HCT116 (cell line): ENCODE results near the gene OSBPL5. TPM values are rescaled to one million over a fixed set of nuclear protein-coding genes. Genes with fewer than 3 reads are reported as not detected.

Experiments used
- ATAC-seq: fragments of 200-7000 bp; cut with Tn5 transposase; 2 replicates; pipeline ENCODE4 v1.9.1; 2020; ENCODE audit warnings: mild to moderate bottlenecking, moderate library complexity
- BruUV-seq: library from RNA; stranded (reverse); fragments of 400-500 nt; replicated peaks from 2 replicates; lab custom pipeline; 2021; lab: Mats Ljungman, UMichigan
- CTCF ChIA-PET: fragments of 300-600 bp; sonication (Branson Sonifier 250); formaldehyde crosslinking; loops from one replicate; lab custom pipeline; 2021; ENCODE audit warnings: antibody characterized with exemption; lab: Charles Lee
- POLR2A ChIA-PET: fragments of 300-600, 350-600 bp; sonication (Branson Sonifier 250); formaldehyde crosslinking; loops from one replicate; lab custom pipeline; 2021; ENCODE audit warnings: antibody characterized with exemption; lab: Charles Lee
- RAD21 ChIA-PET, 2 experiments: fragments of 300-600 bp; sonication (Branson Sonifier 250); formaldehyde crosslinking; loops; one replicate each; lab custom pipeline; 2023; ENCODE audit warnings: low total read pairs in 2 of 2; ENCODE audit not compliant: uncharacterized antibody in 2 of 2, unreplicated experiment in 2 of 2, low non-redundant PET in 1 of 2; lab: Charles Lee
- DNase-seq: peaks from one replicate; pipeline ENCODE4 v3.0.0-alpha.2; 2010; ENCODE audit warnings: low read depth, low spot score
- H2AFZ ChIP-seq: fragments of 200-600 bp; shearing (Covaris generic), sonication (generic); 2 replicates; pipeline ENCODE4 v1.6.1; 2017; ENCODE audit warnings: low read depth, mixed run types, mixed read lengths, antibody characterized with exemption, low read length; ENCODE audit not compliant: poor library complexity, severe bottlenecking
- H3K27ac ChIP-seq: 2 replicates; pipeline ENCODE4 v1.5.1; 2012; ENCODE audit warnings: low read depth, low read length
- H3K27me3 ChIP-seq: fragments of 200-600 bp; sonication (generic); 2 replicates; pipeline ENCODE4 v1.6.1; 2016; ENCODE audit warnings: mixed run types, low read length, mixed read lengths; ENCODE audit not compliant: insufficient read depth
- H3K36me3 ChIP-seq, 2 experiments: fragments of 200-500 bp in 1 of 2; fragments of 200-600 bp in 1 of 2; sonication (Bioruptor generic) in 1 of 2; sonication (generic) in 1 of 2; 2 replicates each; pipeline versions ENCODE4 v1.5.1 to v1.6.1; 2014 to 2016; ENCODE audit warnings: low read length in 2 of 2, inconsistent platforms in 1 of 2, mixed read lengths in 1 of 2, mixed run types in 1 of 2; ENCODE audit not compliant: insufficient read depth in 2 of 2, control insufficient read depth in 1 of 2
- H3K4me1 ChIP-seq, 2 experiments: fragments of 200-600 bp in 1 of 2; sonication (generic) in 1 of 2; 2 replicates each; pipeline versions ENCODE4 v1.5.1 to v1.6.1; 2012 to 2017; ENCODE audit warnings: low read length in 2 of 2, inconsistent platforms in 1 of 2, mild to moderate bottlenecking in 1 of 2, mixed read lengths in 1 of 2, mixed run types in 1 of 2, moderate library complexity in 1 of 2; ENCODE audit not compliant: insufficient read depth in 2 of 2, control insufficient read depth in 1 of 2
- H3K4me2 ChIP-seq: fragments of 200-600 bp; sonication (generic); 2 replicates; pipeline ENCODE4 v1.6.1; 2017; ENCODE audit warnings: mixed run types, low read length, mixed read lengths
- H3K4me3 ChIP-seq, 2 experiments: fragments of 200-600 bp in 1 of 2; sonication (generic) in 1 of 2; replicated peaks in 1 of 2; 2 replicates each; pipeline ENCODE4 v1.5.1; 2011 to 2016; ENCODE audit warnings: low read length in 2 of 2, control low read depth in 1 of 2, low read depth in 1 of 2, mild to moderate bottlenecking in 1 of 2, mixed read lengths in 1 of 2, mixed run types in 1 of 2
- H3K79me2 ChIP-seq: fragments of 200-600 bp; sonication (generic); 2 replicates; pipeline ENCODE4 v1.6.1; 2017; ENCODE audit warnings: mild to moderate bottlenecking, mixed run types, low read length, moderate library complexity, mixed read lengths; ENCODE audit not compliant: insufficient read depth
- H3K9ac ChIP-seq: fragments of 200-600 bp; sonication (generic); 2 replicates; pipeline ENCODE4 v1.6.1; 2016; ENCODE audit warnings: low read length, mixed read lengths
- H3K9me2 ChIP-seq: fragments of 200-600 bp; sonication (generic), shearing (Covaris generic); 2 replicates; pipeline ENCODE4 v1.6.1; 2017; ENCODE audit warnings: mixed run types, mild to moderate bottlenecking, moderate library complexity; ENCODE audit not compliant: insufficient read depth
- H3K9me3 ChIP-seq, 2 experiments: fragments of 200-500 bp in 1 of 2; fragments of 200-600 bp in 1 of 2; sonication (Bioruptor generic) in 1 of 2; sonication (generic) in 1 of 2; 2 replicates each; pipeline ENCODE4 v1.6.1; 2014 to 2017; ENCODE audit warnings: low read length in 2 of 2, mixed read lengths in 2 of 2, inconsistent platforms in 1 of 2, low read depth in 1 of 2, mild to moderate bottlenecking in 1 of 2, mixed run types in 1 of 2, moderate library complexity in 1 of 2; ENCODE audit not compliant: control insufficient read depth in 1 of 2, insufficient read depth in 1 of 2
- H4K20me1 ChIP-seq: fragments of 200-600 bp; sonication (generic), shearing (Covaris generic); 2 replicates; pipeline ENCODE4 v1.6.1; 2017; ENCODE audit warnings: mixed run types, mild to moderate bottlenecking, moderate library complexity; ENCODE audit not compliant: insufficient read depth
- ATF3 ChIP-seq: IDR thresholded peaks from 2 replicates; pipeline ENCODE4 v1.6.1; 2012
- CEBPB ChIP-seq: IDR thresholded peaks from 2 replicates; pipeline ENCODE4 v1.6.1; 2012; ENCODE audit warnings: low read depth
- EZH2 ChIP-seq: fragments of 200-600 bp; sonication (generic); IDR thresholded peaks from 2 replicates; pipeline ENCODE4 v1.6.1; 2017; ENCODE audit warnings: antibody characterized with exemption, mixed run types
- EZH2phosphoT487 ChIP-seq: fragments of 200-600 bp; IDR thresholded peaks from 2 replicates; pipeline ENCODE4 v1.6.1; 2018; ENCODE audit warnings: antibody characterized with exemption, borderline replicate concordance
- RAD21 ChIP-seq: IDR thresholded peaks from 2 replicates; pipeline ENCODE4 v1.6.1; 2012; ENCODE audit warnings: low read depth, mild to moderate bottlenecking
- SIN3A ChIP-seq: IDR thresholded peaks from 2 replicates; pipeline ENCODE4 v1.6.1; 2012; ENCODE audit warnings: low read depth
- SP1 ChIP-seq: IDR thresholded peaks from 2 replicates; pipeline ENCODE4 v1.6.1; 2012; ENCODE audit warnings: low read depth
- SRF ChIP-seq: IDR thresholded peaks from 2 replicates; pipeline ENCODE4 v1.6.1; 2012; ENCODE audit warnings: low read depth
- TCF7L2 ChIP-seq: IDR thresholded peaks from 2 replicates; pipeline ENCODE4 v1.7.0; 2011; ENCODE audit warnings: borderline replicate concordance, inconsistent platforms; ENCODE audit not compliant: insufficient read depth, insufficient read length; ENCODE audit errors: extremely low read depth
- ZBTB33 ChIP-seq: IDR thresholded peaks from 2 replicates; pipeline ENCODE4 v1.6.1; 2011; ENCODE audit warnings: mild to moderate bottlenecking, low read length, moderate library complexity; ENCODE audit not compliant: insufficient replicate concordance; ENCODE audit errors: extremely low read depth
- ZNF274 ChIP-seq: fragments of 200-500 bp; sonication (Bioruptor generic); IDR thresholded peaks from 2 replicates; pipeline ENCODE4 v1.6.1; 2014; ENCODE audit warnings: mild to moderate bottlenecking, low read depth, low read length, inconsistent platforms
- intact Hi-C: fragments of 100-400 bp; cut with micrococcal nuclease; formaldehyde crosslinking; loops from 2 replicates; pipeline ENCODE4 v1.10.0; 2022
- total RNA-seq: library from RNA; stranded (reverse); gene quantifications from one replicate; pipeline ENCODE4 v1.2.1, GENCODE V29; 2021; ENCODE audit not compliant: unreplicated experiment

Gene OSBPL5
- total RNA-seq, 1 experiment from 2014 or later = 44.2 TPM

- no peak overlapping the region for H3K9ac ChIP-seq
- CTCF ChIA-PET = interaction anchor here (1.0 kb wide), 1 partner anchor 8 kb away, joined by 3 read pairs; no protein-coding TSS in a partner anchor
- RAD21 ChIA-PET = no interaction called here
- BruUV-seq = no TSS peak
- H3K4me1 ChIP-seq = peaks cover 2 to 15% of the 10 kb centered on the region in 2 experiments
- TF ChIP-seq ZBTB33 = no peak
- no peak for TF ChIP-seq ZNF274
- TF ChIP-seq CEBPB = no peak
- no peak for TF ChIP-seq EZH2
- TF ChIP-seq SRF = no peak
- no peak for TF ChIP-seq TCF7L2
- TF ChIP-seq ATF3 = no peak
- TF ChIP-seq RAD21 = no peak
- no peak for TF ChIP-seq SP1
- no peak for TF ChIP-seq SIN3A
- TF ChIP-seq EZH2phosphoT487 = no peak
- no peaks in the 10 kb centered on the region for H3K9me2 ChIP-seq
- H3K27me3 ChIP-seq = no peaks in the 10 kb centered on the region
- H3K36me3 ChIP-seq = peaks cover 0 to 3% of the 10 kb centered on the region in 2 experiments; a peak in 1 of 4 replicates
- no peaks in the 10 kb centered on the region for H3K79me2 ChIP-seq
- H3K4me3 ChIP-seq = no peak overlapping the region
- no peak overlapping the region for H3K4me2 ChIP-seq
- no peaks in the 10 kb centered on the region for H3K9me3 ChIP-seq
- ATAC-seq (no peak), DNase-seq (no peak)
- no peak overlapping the region for H3K27ac ChIP-seq
- no peaks in the 10 kb centered on the region for H4K20me1 ChIP-seq
- POLR2A ChIA-PET = no interaction called here
- intact Hi-C loops = no loop called here
- H2AFZ ChIP-seq = no peak overlapping the region
Observed at GRCh38 chr11:3094223-3094824, 70.8 kb downstream of the OSBPL5 start.
